Stimulated activated CD8-positive, alpha-beta memory T cell treated with anti-CD3 and anti-CD28 coated beads, Interleukin-4, amount 100 ng/mL, for 24 hours (primary cell): ENCODE measurements around the gene ACIN1.

Source experiments
- DNase-seq: peaks from one replicate; pipeline ENCODE4 v3.0.0-alpha.2; 2020; ENCODE audit warnings: low read depth

ACIN1 gene

DNA sequence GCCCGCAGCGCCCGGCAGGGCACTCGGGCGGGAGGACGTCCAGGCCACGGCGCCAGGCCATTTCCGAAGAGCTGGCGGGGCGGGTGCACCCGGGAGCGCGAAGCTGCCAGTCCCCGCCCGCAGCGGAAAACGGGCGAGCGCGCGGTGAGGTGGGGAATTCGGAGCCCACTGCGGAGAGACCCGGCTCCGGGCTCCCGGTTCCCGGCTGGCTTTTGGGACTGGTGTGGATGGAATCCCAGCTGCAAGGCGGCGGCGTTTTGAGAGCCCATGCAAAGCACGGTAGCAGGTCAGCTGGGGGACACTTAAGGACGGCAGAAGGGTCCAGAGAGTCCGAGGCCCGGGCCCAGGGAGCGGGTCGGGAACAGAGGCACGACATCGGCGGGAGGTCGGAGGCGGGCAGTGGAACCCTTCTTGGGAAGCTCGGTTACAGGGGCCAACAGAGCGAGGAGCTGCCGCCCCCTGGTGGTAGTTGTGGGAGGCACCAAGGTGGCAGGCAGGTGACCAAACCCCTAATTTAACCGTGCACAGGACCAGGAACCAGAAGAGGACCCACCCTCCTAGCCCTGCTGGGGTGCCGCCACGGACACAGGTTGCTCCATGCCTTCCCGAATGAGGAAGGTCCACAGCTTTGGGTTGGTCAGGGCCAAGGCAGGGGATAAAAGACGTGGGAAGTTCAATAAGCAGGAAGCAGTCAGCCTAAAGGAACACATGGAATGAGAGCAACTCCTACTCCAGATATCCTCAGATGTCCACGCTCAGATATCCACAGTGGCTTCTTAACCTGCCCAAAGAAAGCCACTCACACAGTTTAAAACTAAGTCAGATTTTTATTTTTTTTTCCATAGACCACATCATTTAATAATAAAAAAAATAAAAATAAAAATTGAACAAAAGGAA is 36.9 kb downstream of the ACIN1 start:
- peak; percentile 82 for DNase-seq

DNA sequence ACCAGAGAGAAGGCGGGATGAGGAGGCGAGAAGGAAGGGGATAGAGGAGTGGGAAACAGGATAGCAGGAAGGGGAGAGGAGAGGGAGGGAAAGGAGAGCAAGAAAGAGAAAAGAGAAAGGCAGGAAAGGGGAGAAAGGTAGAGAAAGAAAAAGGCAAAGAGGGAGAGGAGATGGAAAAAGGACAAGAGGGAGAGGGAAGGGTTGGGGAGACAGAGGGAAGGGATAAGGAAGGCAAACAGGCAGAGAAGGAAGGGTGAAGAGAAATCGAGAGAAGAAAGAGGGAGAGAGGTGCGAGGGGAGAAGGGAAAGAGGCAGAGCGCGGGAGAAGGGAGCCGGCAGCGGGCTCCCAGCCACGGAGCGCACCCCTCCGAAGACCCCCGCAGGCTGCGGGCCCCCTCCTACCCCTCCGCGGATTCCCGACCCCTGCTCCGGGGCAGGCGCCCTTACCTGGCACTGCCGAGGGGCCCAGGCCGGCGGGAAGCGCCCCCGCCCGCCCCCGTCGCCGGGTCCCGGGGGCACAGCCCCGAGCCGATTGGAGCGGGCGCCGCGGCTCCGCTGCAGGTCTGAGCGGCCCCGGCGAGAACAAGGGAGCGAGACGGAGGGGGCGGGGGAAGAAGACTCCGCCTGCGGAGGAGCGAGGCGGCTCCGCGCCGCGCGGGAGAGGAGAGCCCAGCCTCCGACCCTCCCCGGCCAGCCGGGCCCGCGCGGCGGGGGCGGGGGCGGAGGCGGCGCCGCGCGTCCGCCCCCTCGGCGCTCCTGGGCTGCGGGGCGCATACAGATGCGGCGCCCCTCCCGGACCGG is 37.8 kb downstream of the ACIN1 start, which contains the start of gene CDH24:
CDH24 (minus strand) TSS at position 565 of the 801 bp plus-strand sequence. CDS start 1,787 bp downstream, outside the sequence.
- DNase-seq, result peak; percentile 48

DNA sequence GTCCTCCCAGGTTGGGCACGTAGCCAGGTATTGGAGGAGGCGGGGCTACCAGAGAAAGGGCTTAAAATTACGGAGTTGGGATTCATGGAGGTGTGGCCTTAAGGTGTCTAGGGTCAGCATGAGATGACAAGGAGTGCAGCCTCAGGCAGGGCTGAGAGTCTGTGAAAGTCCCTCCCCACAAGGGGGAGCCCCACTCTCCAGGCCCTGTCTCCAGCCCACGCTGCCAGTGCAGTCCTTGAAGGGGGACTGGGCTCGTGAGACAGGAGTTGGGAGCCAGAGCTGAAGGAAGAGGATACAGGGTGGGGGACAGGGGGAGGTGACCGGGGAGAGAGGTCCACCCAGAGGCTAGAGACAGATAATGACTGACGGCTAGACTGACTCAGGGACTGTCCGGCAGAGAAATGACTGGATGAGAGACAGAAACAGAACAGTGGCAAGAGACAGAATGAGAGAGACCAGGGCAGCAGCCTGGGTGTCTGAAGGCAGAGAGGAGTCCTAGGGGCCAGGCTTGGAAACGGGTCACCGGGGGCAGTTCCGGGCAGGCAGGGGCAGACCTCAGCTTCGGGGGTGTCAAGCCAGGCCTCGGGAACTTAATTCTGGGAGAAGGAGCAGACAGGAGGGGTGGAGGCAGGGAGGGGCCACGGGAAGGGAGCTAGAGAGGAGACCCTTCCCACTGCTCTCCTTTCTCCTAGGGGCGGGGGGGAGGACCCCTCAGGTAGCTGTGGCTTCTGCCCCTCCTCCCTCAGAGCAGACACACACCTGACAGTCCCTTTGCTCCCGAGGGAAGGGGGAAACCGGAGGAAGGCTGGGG is 38.6 kb downstream of the ACIN1 start:
- DNase-seq, result peak; percentile 39

DNA sequence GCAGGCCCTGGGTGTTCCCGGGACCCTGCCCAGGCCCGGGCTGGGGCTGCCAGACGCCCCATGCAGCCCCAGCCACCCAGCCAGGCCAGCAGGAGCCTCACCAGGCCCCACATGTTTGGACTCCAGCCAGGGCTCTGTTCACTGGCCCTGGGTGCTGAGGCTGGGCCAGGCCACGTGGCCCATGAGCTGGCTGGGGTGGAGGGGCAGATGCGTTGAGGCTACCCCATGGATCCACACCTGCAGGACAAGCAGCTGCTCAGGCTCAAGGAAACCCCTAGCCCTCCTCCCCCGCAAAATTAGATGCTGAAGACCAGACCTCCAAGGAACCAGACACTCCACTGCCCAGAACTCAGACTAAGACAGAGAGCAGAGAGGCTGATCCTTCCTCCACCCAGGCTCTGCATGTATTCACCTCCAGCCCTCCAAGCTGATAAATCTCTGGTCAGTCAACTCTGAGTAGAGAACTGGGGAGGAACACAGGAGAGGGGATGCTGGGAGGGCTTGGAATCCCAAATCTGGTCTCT is 39.3 kb downstream of the ACIN1 start:
- no peak for DNase-seq

DNA sequence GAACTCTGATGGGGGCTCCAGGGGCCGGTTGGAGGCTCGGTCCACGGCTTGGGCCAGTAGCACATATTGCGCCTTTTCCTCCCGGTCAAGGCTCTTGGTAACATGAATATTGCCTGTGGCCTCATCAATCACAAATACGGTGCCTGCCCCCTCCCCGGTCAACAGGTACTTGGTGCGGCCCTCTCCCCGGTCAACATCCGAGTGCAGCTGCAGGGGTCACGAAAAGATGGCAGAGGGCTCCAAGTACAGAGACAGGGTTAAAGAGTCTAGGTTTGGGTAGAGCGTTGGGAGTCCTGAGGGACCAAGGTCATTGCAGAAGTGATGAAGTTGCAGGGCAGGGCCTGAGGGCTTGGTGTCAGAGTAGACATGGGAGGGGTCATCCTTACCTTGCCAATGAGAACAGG is 39.8 kb downstream of the ACIN1 start:
- DNase-seq, result no peak

DNA sequence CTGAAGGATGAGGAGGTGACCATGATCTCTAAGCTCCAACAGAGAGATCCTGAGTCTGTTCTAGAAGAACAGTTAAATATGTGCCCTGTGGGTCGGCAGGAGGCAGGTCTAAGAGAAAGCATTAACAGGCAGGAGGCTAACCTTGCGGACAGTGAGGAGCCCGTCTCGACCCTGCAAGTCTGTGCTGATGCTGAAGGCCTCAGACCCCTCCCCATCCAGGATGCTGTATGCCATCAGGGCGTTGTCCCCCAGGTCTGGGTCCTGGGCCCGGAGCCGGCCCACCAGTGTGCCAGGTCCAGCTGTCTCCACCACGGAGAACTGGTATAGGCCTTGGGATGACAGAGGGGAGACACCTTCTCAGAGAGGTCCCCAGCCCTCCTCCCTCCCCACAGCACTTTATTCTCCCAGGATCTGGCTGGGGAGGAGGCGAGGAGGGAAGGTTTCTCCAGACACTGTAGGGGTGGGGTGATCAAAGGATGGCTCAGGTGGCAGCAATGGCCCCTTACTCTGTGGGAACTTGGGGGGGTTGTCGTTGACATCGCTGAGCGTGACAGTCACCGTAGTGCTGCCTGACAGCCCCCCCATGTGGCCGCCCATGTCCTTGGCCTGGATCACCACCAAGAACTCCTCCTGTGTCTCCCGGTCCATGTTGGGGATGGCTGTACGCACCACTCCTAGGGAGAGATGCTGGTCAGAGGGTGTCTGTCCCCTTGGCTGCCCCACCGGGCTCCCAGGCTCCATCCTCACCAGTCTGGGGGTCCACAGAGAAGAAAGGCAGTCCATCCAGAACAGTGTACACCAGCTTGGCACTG is 40.7 kb downstream of the ACIN1 start:
- DNase-seq, result no peak

DNA sequence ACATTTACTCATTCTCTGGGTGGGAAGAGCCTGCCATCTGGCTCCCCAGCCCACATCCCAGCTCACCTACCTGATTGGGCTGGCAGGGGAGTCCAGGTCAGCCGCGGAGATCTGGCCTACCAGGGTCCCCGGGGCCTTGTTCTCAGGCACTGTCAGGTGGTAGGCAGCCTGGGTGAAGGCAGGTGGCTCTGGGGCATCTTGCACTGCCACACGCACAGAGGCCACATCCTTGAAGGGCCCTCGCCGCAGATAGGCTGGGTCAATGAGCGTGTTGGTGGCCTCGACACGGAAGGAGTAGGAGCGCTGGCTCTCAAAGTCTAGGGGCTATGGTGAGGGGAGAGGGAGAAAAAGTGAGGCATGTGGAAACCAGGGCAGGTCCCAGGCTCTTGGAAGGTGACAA is 41.5 kb downstream of the ACIN1 start:
- DNase-seq, result no peak

DNA sequence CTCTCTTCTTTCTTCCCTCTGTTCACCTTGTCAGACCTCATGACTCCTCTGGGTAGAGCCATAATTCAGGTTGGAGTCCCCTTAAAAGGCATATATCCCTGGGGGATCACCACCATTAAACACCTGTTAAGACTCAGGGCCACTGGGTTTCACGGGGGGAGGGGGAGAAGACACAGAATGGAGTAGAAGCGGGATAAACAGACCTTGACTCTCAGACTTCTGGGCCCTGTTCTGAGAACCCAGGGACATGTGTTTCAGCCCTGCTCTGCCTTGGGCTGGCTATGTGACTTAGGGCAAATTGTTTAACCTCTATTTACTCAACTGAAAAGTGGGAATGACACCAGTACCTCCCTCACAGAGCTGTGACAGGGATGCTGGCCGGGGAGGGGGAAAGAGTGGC is 42.3 kb downstream of the ACIN1 start:
- no peak for DNase-seq

DNA sequence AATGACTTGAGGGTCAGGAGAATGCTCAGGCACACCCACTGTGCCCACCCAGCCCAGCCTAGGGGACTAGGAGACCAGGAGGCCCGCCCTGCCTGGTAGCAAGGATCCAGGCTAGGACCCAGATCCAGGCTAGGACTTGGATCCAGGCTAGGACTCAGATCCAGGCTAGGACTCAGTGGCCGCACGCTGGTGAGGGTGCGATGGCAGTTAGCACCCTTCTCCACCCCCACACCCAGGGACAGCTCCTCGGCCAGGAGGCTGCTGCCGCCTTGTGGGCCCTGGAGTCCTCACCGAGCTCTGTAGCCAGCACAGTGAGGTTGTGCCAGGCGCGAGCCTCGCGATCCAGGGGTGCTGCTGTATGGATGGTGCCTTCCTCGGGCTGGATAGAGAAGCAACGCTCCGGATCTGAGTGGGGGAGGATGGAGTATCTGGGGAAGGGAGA is 42.7 kb downstream of the ACIN1 start:
- DNase-seq, result no peak

DNA sequence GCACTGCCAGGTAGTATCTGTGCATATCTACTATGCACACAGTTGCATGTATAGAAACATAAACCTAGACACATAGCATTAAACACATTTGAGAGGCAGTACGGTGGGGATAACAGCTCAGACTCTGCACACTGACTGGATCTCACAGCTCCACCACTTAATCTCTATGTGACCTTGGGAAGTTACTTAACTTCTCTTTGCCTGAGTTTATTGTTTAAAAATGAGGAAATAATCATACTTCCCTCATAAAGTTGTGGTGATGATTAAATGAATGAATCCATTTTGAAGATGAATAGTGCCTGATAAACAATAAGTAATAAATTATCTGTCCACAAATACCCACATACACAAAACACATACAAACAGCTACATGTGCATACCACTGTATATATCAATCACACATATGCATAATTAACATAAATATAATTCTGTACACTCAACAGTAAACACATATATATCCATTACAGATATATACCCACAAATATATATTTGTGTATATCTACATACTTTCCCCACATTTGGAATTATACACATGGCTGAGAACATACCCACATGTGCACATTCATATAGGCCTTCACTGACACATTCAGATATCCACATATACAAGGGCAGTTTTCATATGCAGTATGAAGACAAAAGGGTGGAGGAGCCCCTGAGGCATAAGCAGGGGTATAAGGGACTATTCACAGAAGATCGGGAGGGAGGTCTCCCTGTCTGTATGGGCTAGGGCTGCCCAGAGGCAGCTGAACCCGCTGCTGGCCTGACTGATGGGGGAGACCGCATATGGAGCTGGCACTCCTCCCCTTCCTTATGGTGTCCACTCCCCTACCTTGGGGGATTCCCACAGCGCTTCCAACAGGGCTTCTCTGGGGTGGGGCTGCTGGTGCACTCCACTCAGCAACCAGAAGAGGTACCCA is 43.5 kb downstream of the ACIN1 start:
- DNase-seq, result no peak

DNA sequence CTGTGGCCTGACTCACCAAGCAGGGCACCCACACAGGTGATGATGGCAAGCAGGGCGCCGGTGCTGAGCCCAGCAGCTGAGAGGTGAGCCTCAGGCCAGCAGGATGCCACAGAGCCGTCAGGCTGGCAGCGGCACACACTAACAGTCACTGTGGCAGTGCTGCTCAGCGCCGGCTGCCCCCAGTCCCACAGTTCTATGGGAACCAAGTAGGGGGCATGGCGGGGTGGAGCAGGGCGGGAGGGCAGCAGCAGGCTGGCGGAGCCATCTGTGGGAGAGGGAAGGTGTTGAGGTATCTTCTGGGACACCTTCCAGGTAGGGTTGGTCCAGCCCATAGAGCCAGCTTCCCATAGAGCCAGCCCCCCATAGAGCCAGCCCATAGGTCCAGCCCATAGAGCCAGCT is 45.9 kb downstream of the ACIN1 start:
- no peak for DNase-seq

DNA sequence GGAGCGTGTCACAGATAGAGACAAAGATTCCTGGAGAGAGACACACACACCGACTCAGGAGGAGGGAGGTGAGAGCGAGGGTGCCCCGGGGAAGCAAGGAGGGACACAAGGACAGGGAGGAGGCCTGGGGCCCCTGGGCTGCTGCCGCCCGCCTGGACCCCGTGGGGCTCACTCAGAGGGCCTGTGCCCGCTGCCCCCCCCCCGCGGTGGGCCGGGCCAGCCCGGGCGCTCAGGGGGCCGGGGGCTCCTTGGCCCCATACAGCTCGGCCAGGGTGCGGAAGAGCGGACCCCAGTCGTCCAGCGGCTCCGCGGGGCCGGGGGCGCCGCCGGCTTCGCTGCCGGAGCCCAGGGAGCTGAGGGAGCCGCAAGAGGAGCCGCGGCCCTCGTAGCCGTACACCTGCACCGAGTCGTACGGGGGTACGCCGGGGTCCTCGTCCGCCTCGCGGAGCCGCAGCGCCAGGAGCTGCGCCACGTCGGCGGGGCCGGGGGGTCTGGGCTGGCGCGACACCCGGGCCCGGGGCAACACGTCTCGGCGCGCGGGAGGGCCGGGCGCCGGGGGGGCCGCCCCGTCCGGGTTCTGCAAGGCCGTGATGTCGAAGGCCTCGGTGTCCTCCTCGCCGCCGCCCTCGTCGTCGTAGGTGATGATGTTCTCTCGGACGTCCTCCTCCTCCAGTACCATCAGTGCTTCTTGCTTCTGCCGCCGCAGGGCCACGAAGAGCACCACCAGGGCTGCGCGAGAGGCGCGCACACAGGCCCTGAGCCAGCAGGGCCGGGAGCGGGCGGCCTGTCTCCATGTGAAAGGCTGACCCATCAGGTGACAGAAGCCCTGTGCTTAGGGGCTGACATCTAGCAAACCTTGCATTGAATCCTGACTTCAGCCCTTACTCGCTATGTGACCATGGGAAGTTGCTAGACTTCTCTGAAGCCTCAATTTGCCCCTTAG is 46.9 kb downstream of the ACIN1 start:
- DNase-seq, result no peak

DNA sequence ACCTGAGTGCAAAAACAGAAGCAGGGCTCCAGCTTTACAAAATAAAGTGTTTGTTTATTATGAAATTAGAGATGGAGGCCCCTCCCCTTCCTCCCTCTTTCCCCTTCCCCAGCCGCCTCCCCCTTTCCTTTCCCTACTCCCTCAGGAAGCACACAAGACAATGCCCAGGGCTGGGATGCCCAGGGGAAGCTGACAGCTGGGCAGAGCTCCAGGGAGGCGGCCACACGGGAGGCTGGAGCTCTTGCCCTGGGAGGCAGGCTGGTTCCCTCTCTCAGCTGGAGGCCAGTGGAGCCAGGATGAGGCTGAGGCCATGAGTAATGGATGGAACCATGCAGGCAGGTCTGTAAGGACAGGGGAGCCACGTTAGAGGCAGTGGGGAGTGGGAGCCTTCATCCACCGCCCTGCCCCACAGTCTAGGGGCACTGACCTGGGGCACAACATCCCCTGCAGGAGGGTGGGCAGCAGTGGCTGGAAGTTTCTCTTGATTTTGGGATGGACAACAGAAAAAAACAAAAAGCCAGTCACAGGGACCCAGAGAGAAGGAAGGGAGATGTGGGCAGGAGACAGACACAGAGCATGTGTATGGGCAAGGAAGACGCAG is 47.8 kb downstream of the ACIN1 start:
- DNase-seq, result no peak

DNA sequence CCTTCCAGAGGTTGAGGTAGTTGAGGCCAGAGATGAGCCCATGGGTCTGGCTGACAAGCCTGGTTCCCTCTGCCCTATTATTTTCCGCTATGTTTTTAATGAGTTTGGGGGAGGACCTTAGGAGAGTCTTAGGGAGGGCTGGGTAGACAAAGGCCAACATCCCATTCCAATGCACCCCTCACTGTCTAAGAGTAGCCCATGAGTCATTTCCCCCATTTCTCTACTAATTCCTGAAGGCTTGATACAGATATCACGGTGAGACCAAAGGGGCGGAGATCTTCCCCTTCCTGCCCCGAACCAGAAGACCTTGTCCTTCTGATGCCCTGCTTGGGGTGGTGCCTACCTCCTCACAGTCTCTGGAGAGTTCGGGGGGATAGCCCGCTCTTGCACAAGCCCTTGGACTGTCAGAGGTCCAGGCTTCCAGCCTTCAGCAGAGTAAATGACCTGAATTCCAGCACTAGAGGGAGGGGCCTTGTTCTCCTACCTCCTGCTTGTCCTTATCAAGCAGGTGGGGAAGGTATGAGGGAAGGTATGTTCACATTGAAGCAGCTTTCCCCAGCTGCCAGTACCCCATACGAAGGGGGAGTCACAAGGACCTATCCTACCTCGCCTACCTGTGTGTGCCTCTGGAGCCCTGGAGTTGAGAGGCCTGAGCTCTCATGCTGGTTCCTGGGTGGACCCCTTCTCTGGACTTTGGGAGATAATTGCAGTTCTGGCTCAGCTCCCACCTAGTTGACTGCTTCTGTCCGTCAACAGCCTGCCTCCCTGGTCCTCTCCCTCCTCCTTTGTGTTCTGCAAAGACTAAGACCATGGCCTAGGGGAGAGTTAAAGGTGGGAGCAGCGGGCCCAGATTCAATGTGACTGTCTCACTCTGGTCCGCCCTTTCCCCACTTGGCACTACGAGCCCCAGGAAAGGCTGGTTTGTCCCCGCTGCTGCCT is 49.2 kb downstream of the ACIN1 start:
- no peak for DNase-seq

DNA sequence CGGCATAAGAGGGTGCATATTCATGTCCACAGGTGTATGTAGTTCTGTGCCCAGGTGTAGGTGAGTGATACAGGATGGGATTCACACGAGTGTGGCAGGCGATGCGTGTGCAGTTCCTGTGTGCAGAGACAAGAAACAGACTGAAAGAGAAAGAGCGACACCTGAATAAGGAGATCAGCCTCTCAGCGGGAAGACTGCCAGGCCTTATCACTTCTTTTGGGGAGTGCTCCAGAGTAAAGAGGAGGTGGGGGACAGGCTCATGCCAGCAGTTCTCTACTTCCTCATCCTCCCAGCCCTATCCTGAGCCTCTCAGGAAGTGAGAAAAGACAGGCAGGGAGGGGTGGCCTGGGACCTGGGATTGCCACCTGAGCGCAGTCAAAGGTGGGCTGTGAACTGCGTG is 50.1 kb downstream of the ACIN1 start:
- DNase-seq, result no peak

DNA sequence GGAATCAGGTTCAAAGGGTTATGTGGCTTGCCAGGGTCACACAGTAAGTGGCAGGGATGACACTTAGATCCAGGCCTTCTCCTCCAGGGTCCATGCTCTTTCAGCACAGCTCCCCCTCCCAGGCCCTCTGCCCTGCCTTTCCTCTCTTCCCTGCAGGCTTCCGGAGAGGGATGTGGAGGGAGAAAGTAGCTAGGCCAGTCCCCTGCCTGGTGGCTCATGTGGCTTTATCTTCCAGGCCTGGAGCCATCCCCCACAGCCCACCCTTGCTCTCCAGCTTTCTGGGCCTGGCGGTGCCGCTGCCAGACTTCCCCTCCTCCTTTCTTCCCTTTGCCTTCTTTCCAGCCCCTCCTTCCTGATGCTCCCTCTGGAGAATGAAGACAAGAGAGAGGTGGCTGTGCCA is 51.2 kb downstream of the ACIN1 start:
- DNase-seq, result no peak

DNA sequence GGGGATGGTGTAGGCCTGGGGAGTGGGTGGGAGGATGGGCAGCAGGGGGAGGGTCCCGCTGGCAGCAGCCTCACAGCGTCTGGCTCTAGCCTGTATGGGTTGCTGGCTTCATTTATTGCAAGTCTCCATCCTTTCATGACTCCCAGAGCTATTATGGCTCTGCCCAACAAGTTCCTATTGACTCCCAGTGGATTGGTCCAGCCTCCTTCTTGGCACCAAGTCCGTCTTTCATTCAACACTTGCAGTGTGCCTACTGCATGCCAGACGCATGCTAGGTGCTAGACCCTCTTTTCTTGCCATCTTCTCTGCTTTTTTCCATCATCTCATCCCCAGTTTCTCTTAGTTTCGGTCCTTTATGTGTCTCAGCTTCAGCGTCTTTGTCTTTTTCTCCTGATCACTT is 51.8 kb downstream of the ACIN1 start:
- no peak for DNase-seq
